Endodermal cell (in vitro differentiated cells): ENCODE data around the gene SLC25A41. TPM values are rescaled to one million over a fixed set of nuclear protein-coding genes. Genes with fewer than 3 reads are reported as not detected.

Experiments
- DNase-seq: peaks from one replicate; pipeline ENCODE4 v3.0.0-alpha.2; 2017
- H3K27ac ChIP-seq: 2 replicates; pipeline ENCODE4 v1.5.1; 2013; ENCODE audit warnings: mild to moderate bottlenecking, low read depth, low read length, moderate library complexity
- H3K27me3 ChIP-seq: 2 replicates; pipeline ENCODE4 v1.6.1; 2013; ENCODE audit warnings: mild to moderate bottlenecking, low read length, moderate library complexity; ENCODE audit not compliant: insufficient read depth, control insufficient read depth, poor library complexity, severe bottlenecking
- H3K36me3 ChIP-seq: 2 replicates; pipeline ENCODE4 v1.7.0; 2013; ENCODE audit warnings: mild to moderate bottlenecking, low read length, moderate library complexity; ENCODE audit not compliant: control insufficient read depth, insufficient read depth
- H3K4me1 ChIP-seq: one replicate; pipeline ENCODE4 v1.7.0; 2013; ENCODE audit warnings: low read length; ENCODE audit not compliant: control insufficient read depth, insufficient read depth
- H3K4me3 ChIP-seq: 2 replicates; pipeline ENCODE4 v1.5.1; 2013; ENCODE audit warnings: mild to moderate bottlenecking, low read length, moderate library complexity
- H3K9ac ChIP-seq: 2 replicates; pipeline ENCODE4 v1.6.1; 2013; ENCODE audit warnings: mild to moderate bottlenecking, low read length, moderate library complexity; ENCODE audit not compliant: poor library complexity, severe bottlenecking; ENCODE audit errors: extremely low read depth
- H3K9me3 ChIP-seq: 2 replicates; pipeline ENCODE4 v1.6.1; 2013; ENCODE audit warnings: mild to moderate bottlenecking, low read length, moderate library complexity; ENCODE audit not compliant: control insufficient read depth
- H3K27ac Mint-ChIP-seq: 2 replicates; pipeline ENCODE4 v1.8.0; 2020; ENCODE audit warnings: mixed read lengths
- H3K27me3 Mint-ChIP-seq: 2 replicates; pipeline ENCODE4 v1.8.0; 2021; ENCODE audit warnings: mild to moderate bottlenecking, mixed read lengths; ENCODE audit not compliant: insufficient read depth
- H3K36me3 Mint-ChIP-seq: 2 replicates; pipeline ENCODE4 v1.8.0; 2020; ENCODE audit warnings: low read depth, mixed read lengths
- H3K4me1 Mint-ChIP-seq: 2 replicates; pipeline ENCODE4 v1.8.0; 2020; ENCODE audit warnings: mixed read lengths
- H3K4me3 Mint-ChIP-seq: 2 replicates; pipeline ENCODE4 v1.8.0; 2020; ENCODE audit warnings: mild to moderate bottlenecking, moderate library complexity, mixed read lengths
- H3K9me3 Mint-ChIP-seq: 2 replicates; pipeline ENCODE4 v1.8.0; 2020; ENCODE audit warnings: mild to moderate bottlenecking, mixed read lengths
- WGBS, 2 experiments: methylation state at CpG; one replicate each; pipeline versions ENCODE4 v1.1.5 to v1.1.7; 2013; ENCODE audit warnings: missing lambda C conversion rate in 2 of 2, mixed read lengths in 1 of 2; ENCODE audit not compliant: insufficient coverage in 1 of 2, insufficient read length in 1 of 2; 5-methylcytosine and 5-hydroxymethylcytosine counted together
- total RNA-seq, 2 donors: library from RNA; stranded (reverse); fragmentation: NEBNext Ultra II Directional in 1 of 2; extraction: Animal tissue kit (Norgen Biotek cat#: 25700) in 1 of 2; gene quantifications; 2 replicates in 1 of 2; 3 replicates in 1 of 2; pipeline ENCODE4 v1.2.1, GENCODE V29; 2021
- TF ChIP-seq, protein P1 (sequence below): fragments of 200-600 bp; sonication (generic); conservative IDR thresholded peaks from 2 replicates; pipeline ENCODE4 v1.5.0; 2021; ENCODE audit warnings: antibody characterized with exemption, mild to moderate bottlenecking

The SLC25A41 gene
- total RNA-seq, 2 donors from 2014 or later, result 0.46 TPM; not detected in 1

DNA sequence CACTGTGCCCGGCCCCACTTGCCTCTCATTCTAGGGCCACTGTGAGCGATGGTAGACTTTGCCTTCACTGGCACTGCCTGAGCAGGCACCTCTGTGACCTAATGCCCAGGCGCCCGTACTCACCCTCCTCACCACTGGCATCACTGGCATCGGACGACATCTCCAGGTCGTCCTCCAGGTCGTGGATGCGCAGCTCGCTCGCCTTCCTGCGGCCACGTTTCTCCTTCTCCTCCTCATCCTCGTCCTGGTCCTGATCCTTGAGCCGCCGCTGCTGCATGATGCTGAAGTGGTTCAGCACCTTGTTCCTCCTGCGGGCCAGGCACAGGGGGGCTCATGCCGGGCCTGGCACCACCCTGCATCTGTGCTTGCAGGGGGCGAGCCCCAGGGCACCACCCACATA is 50.4 kb downstream of the SLC25A41 start:
- TF ChIP-seq, protein P1, sequence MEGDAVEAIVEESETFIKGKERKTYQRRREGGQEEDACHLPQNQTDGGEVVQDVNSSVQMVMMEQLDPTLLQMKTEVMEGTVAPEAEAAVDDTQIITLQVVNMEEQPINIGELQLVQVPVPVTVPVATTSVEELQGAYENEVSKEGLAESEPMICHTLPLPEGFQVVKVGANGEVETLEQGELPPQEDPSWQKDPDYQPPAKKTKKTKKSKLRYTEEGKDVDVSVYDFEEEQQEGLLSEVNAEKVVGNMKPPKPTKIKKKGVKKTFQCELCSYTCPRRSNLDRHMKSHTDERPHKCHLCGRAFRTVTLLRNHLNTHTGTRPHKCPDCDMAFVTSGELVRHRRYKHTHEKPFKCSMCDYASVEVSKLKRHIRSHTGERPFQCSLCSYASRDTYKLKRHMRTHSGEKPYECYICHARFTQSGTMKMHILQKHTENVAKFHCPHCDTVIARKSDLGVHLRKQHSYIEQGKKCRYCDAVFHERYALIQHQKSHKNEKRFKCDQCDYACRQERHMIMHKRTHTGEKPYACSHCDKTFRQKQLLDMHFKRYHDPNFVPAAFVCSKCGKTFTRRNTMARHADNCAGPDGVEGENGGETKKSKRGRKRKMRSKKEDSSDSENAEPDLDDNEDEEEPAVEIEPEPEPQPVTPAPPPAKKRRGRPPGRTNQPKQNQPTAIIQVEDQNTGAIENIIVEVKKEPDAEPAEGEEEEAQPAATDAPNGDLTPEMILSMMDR, result no peak
- Mint-ChIP-seq H3K36me3 (peaks cover 81% of the 10 kb centered on the region), H3K9me3 (peaks cover 13% of the 10 kb centered on the region), H3K27me3 (no peaks in the 10 kb centered on the region), H3K4me3 (no peak overlapping the region), H3K4me1 (no peaks in the 10 kb centered on the region), H3K27ac (no peak overlapping the region)
- DNase-seq, result no peak
- no peak overlapping the region for H3K4me3 ChIP-seq
- peaks cover 11% of the 10 kb centered on the region for H3K9me3 ChIP-seq
- peaks cover 4% of the 10 kb centered on the region for H3K4me1 ChIP-seq
- H3K36me3 ChIP-seq, result peaks cover 82% of the 10 kb centered on the region
- H3K27me3 ChIP-seq, result no peaks in the 10 kb centered on the region
- H3K9ac ChIP-seq, result no peak overlapping the region
- no peak overlapping the region for H3K27ac ChIP-seq
- 95 to 98% methylated on average over 12 to 19 of the region's 19 CpGs for WGBS, 2 experiments

DNA sequence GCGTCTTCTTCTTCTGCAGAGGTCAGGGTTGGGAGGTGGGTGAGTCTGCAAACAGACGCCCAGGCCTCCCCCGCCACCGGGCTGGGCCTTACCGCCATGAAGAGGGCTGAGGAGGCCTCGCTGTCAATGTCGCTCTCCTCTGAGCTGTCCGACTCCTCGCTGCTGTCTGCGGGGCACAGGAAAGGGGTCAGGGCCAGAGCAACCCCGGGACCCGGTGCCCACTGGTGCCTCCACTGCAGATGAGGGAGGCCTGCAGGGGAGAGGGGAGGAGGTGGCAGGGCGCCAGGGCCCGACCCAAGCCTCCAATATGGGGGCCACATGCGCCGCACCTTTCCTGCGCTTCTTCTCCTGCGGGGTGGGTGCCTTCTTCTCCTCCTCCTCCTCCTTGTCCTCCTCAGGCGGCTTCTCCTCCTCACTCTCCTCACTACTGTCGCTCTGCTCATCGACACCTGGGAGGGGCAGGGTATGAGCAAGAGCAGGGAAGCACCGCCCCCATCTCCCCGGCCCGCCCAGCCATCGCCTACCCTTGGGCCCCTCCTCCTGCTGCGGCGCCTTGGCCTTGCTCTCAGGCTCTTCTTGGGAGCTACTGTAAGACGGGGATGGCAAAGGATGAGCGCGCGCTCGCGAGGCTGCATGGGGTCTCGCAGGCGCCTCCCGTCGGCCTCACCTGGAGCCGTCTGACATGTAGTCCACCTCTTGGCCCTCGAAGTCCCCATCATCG is 52.4 kb downstream of the SLC25A41 start:
- Histone ChIP-seq H3K4me3 (no peak overlapping the region), H3K27ac (no peak overlapping the region), H3K27me3 (no peaks in the 10 kb centered on the region), H3K4me1 (peaks cover 5% of the 10 kb centered on the region), H3K9me3 (peaks cover 11% of the 10 kb centered on the region), H3K9ac (no peak overlapping the region), H3K36me3 (peaks cover 67% of the 10 kb centered on the region)
- Mint-ChIP-seq H3K4me1 (no peaks in the 10 kb centered on the region), H3K4me3 (no peak overlapping the region), H3K27me3 (no peaks in the 10 kb centered on the region), H3K27ac (no peak overlapping the region), H3K9me3 (peaks cover 13% of the 10 kb centered on the region), H3K36me3 (peaks cover 72% of the 10 kb centered on the region)
- DNase-seq, result peak; percentile 42
- WGBS, 2 experiments, result 92 to 97% methylated on average over 23 to 38 of the region's 40 CpGs
- TF ChIP-seq, protein P1, result no peak

DNA sequence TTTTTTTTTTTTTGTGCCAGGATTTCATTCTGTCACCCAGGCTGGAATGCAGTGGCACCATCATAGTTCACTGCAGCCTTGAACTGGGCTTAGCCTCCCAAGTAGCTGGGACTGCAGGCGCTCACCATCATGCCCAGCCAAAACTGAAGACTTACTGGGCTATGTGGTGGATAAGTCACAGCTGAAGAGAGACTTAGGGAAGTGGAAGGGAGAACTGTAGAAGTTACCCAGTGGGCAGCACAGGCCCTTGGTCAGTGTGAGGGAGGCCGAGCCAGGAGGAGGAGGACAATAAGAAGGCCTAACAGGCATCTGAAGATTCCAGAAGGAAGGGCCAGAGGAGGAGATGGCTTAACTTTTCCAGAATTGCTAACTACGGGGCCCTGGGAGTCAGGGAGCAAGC is 53.8 kb downstream of the SLC25A41 start:
- TF ChIP-seq, protein P1, result no peak
- H3K27me3 Mint-ChIP-seq, result no peaks in the 10 kb centered on the region

More for the DNA sequence above, 53.8 kb downstream of the SLC25A41 start:
- H3K9me3 Mint-ChIP-seq, result peaks cover 13% of the 10 kb centered on the region
- no peak overlapping the region for H3K4me3 ChIP-seq
- H3K9me3 ChIP-seq, result peaks cover 11% of the 10 kb centered on the region
- no peak overlapping the region for H3K9ac ChIP-seq
- H3K36me3 Mint-ChIP-seq, result peaks cover 60% of the 10 kb centered on the region
- no peaks in the 10 kb centered on the region for H3K27me3 ChIP-seq
- H3K27ac ChIP-seq, result no peak overlapping the region
- no peak for DNase-seq
- H3K36me3 ChIP-seq, result peaks cover 58% of the 10 kb centered on the region
- peaks cover 5% of the 10 kb centered on the region for H3K4me1 ChIP-seq
- no peak overlapping the region for H3K4me3 Mint-ChIP-seq
- no peak overlapping the region for H3K27ac Mint-ChIP-seq
- H3K4me1 Mint-ChIP-seq, result no peaks in the 10 kb centered on the region
- WGBS, 2 experiments, result 95 to 98% methylated on average over 3 of the region's 3 CpGs
